ENCODE data around the gene MAB21L2.
A peak's percentile ranks its signal among the peaks of the same experiment; 100 is the strongest.

The MAB21L2 gene

GRCh38 chr4:150581056-150581605, 820 bp upstream of the MAB21L2 start:
- POLR2A ChIA-PET = interaction anchor here (0.6 to 1.0 kb wide), 2 partner anchors 315 to 332 kb away, joined by 3 to 5 read pairs; no protein-coding TSS in a partner anchor
- CTCF ChIA-PET = interaction anchor here (1.3 kb wide), 1 partner anchor 12 kb away, joined by 5 read pairs; no protein-coding TSS in a partner anchor
- TF ChIP-seq CTCF (IDR thresholded peaks at IDR 0.05; ENCODE audit: insufficient read depth, low read length, missing control alignments) = no peak
- DNase-seq (ENCODE audit: low read depth, low spot score) = no peak
- H3K4me3 ChIP-seq (ENCODE audit: low read depth, low read length) = peak overlapping the region; percentile 77

GRCh38 chr4:150581641-150582051, 305 bp upstream of the MAB21L2 start:
- TF ChIP-seq CTCF (IDR thresholded peaks at IDR 0.05; ENCODE audit: insufficient read depth, low read length, missing control alignments) = no peak
- ChIA-PET CTCF (no interaction called here), POLR2A (interaction anchor here (0.6 to 1.0 kb wide), 2 partner anchors 316 to 332 kb away, joined by 3 to 5 read pairs; no protein-coding TSS in a partner anchor)
- peak; percentile 69 for DNase-seq (ENCODE audit: low read depth, low spot score)
- peak overlapping the region; percentile 77 for H3K4me3 ChIP-seq (ENCODE audit: low read depth, low read length)

GRCh38 chr4:150582873-150583286, 929 bp downstream of the MAB21L2 start:
- no peak for DNase-seq (ENCODE audit: low read depth, low spot score)
- H3K4me3 ChIP-seq (ENCODE audit: low read depth, low read length) = peak overlapping the region; percentile 77
- POLR2A ChIA-PET = no interaction called here
- CTCF ChIA-PET = interaction anchor here (0.9 to 1.8 kb wide), 4 partner anchors 11 to 573 kb away, joined by 3 to 7 read pairs (median 3); no protein-coding TSS in a partner anchor
- TF ChIP-seq CTCF (IDR thresholded peaks at IDR 0.05; ENCODE audit: insufficient read depth, low read length, missing control alignments) = no peak

GRCh38 chr4:150583287-150584110, 1.5 kb downstream of the MAB21L2 start:
- TF ChIP-seq CTCF (IDR thresholded peaks at IDR 0.05; ENCODE audit: insufficient read depth, low read length, missing control alignments) = no peak
- peak overlapping the region; percentile 77 for H3K4me3 ChIP-seq (ENCODE audit: low read depth, low read length)
- ChIA-PET POLR2A (no interaction called here), CTCF (interaction anchor here (0.7 to 1.8 kb wide), 6 partner anchors 10 to 574 kb away, joined by 3 to 7 read pairs (median 4); no protein-coding TSS in a partner anchor)
- DNase-seq (ENCODE audit: low read depth, low spot score) = no peak

- POLR2A ChIA-PET = no interaction called here
- CTCF ChIA-PET = interaction anchor here (0.7 to 1.8 kb wide), 5 partner anchors 10 to 391 kb away, joined by 3 to 7 read pairs (median 4); no protein-coding TSS in a partner anchor
- no peak for TF ChIP-seq CTCF (IDR thresholded peaks at IDR 0.05; ENCODE audit: insufficient read depth, low read length, missing control alignments)
- no peak for DNase-seq (ENCODE audit: low read depth, low spot score)
- peak overlapping the region; percentile 77 for H3K4me3 ChIP-seq (ENCODE audit: low read depth, low read length)
Measured at GRCh38 chr4:150584111-150584915, 2.4 kb downstream of the MAB21L2 start.

All from AG04449 (cell line).